22Rv1 (cell line): ENCODE results near the gene ATXN7L1.

Source experiments
- ZFX ChIP-seq: fragments of 450-650 bp; IDR thresholded peaks from 2 replicates; pipeline ENCODE4 v1.6.1; 2017; ENCODE audit warnings: antibody characterized with exemption, borderline replicate concordance
- TF ChIP-seq, protein P1 (sequence below): fragments of 450-650 bp; IDR thresholded peaks from 2 replicates; pipeline ENCODE4 v1.5.1; 2017; ENCODE audit warnings: mild to moderate bottlenecking

GRCh38 chr7:105600720-105601550, 275.5 kb downstream of the ATXN7L1 start:
- TF ChIP-seq, protein P1, sequence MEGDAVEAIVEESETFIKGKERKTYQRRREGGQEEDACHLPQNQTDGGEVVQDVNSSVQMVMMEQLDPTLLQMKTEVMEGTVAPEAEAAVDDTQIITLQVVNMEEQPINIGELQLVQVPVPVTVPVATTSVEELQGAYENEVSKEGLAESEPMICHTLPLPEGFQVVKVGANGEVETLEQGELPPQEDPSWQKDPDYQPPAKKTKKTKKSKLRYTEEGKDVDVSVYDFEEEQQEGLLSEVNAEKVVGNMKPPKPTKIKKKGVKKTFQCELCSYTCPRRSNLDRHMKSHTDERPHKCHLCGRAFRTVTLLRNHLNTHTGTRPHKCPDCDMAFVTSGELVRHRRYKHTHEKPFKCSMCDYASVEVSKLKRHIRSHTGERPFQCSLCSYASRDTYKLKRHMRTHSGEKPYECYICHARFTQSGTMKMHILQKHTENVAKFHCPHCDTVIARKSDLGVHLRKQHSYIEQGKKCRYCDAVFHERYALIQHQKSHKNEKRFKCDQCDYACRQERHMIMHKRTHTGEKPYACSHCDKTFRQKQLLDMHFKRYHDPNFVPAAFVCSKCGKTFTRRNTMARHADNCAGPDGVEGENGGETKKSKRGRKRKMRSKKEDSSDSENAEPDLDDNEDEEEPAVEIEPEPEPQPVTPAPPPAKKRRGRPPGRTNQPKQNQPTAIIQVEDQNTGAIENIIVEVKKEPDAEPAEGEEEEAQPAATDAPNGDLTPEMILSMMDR, result no peak
- TF ChIP-seq ZFX, result no peak
